GM21423 (cell line): ENCODE measurements around the gene SCGB1C1.
"Not testable (repeated sequence)": the region's sequence is repeated elsewhere in the genome, so short reads cannot be mapped to it uniquely, and the experiment has no call there.

Source experiments
- ATAC-seq: cut with Tn5 transposase; IDR thresholded peaks from one replicate; pipeline ENCODE4 v1.9.1; 2021; ENCODE audit warnings: mild to moderate bottlenecking, moderate library complexity; ENCODE audit not compliant: unreplicated experiment

Gene SCGB1C1

GRCh38 chr11:216081-216974, 23.4 kb downstream of the SCGB1C1 start:
- no peak for ATAC-seq

- no peak for ATAC-seq
Measured at GRCh38 chr11:217704-218103, 24.8 kb downstream of the SCGB1C1 start.

GRCh38 chr11:218815-219593, 26.1 kb downstream of the SCGB1C1 start:
- no peak for ATAC-seq

- not testable (repeated sequence) for ATAC-seq
Measured at GRCh38 chr11:220641-221215, 27.9 kb downstream of the SCGB1C1 start.

- no peak for ATAC-seq
Measured at GRCh38 chr11:221539-221938, 28.7 kb downstream of the SCGB1C1 start.

GRCh38 chr11:221998-222789, 29.3 kb downstream of the SCGB1C1 start:
- no peak for ATAC-seq

GRCh38 chr11:223026-223789, 30.3 kb downstream of the SCGB1C1 start:
- ATAC-seq: no peak

- no peak for ATAC-seq
Measured at GRCh38 chr11:223884-224283, 31.0 kb downstream of the SCGB1C1 start.

- no peak for ATAC-seq
Measured at GRCh38 chr11:224424-224823, 31.5 kb downstream of the SCGB1C1 start.

GRCh38 chr11:225734-226453, 33.0 kb downstream of the SCGB1C1 start:
- peak; percentile 75 for ATAC-seq

- ATAC-seq: no peak
Measured at GRCh38 chr11:227824-228379, 35.0 kb downstream of the SCGB1C1 start.

- no peak for ATAC-seq
Measured at GRCh38 chr11:230431-230830, 37.6 kb downstream of the SCGB1C1 start.

GRCh38 chr11:232783-233565, 40.1 kb downstream of the SCGB1C1 start:
- ATAC-seq: no peak

GRCh38 chr11:235180-235579, 42.3 kb downstream of the SCGB1C1 start:
- no peak for ATAC-seq

GRCh38 chr11:235609-235996, 42.7 kb downstream of the SCGB1C1 start:
- ATAC-seq: peak; percentile 8

GRCh38 chr11:235997-236773, 43.3 kb downstream of the SCGB1C1 start, which contains the start of gene SIRT3:
TSS of gene SIRT3 (minus strand) at chr11:236342. CDS start at chr11:236328, 14 bp downstream.
- ATAC-seq: peak; percentile 72
